HCT116 (cell line): Measurements from ENCODE around the gene PSMG1. TPM values are rescaled to one million over a fixed set of nuclear protein-coding genes. Genes with fewer than 3 reads are reported as not detected.
A peak's percentile ranks its signal among the peaks of the same experiment; 100 is the strongest.

ENCODE experiments used
- ATAC-seq: fragments of 200-7000 bp; cut with Tn5 transposase; 2 replicates; pipeline ENCODE4 v1.9.1; 2020; ENCODE audit warnings: mild to moderate bottlenecking, moderate library complexity
- BruUV-seq: library from RNA; stranded (reverse); fragments of 400-500 nt; replicated peaks from 2 replicates; lab custom pipeline; 2021; lab: Mats Ljungman, UMichigan
- CTCF ChIA-PET: fragments of 300-600 bp; sonication (Branson Sonifier 250); formaldehyde crosslinking; loops from one replicate; lab custom pipeline; 2021; ENCODE audit warnings: antibody characterized with exemption; lab: Charles Lee
- POLR2A ChIA-PET: fragments of 300-600, 350-600 bp; sonication (Branson Sonifier 250); formaldehyde crosslinking; loops from one replicate; lab custom pipeline; 2021; ENCODE audit warnings: antibody characterized with exemption; lab: Charles Lee
- RAD21 ChIA-PET, 2 experiments: fragments of 300-600 bp; sonication (Branson Sonifier 250); formaldehyde crosslinking; loops; one replicate each; lab custom pipeline; 2023; ENCODE audit warnings: low total read pairs in 2 of 2; ENCODE audit not compliant: uncharacterized antibody in 2 of 2, unreplicated experiment in 2 of 2, low non-redundant PET in 1 of 2; lab: Charles Lee
- DNase-seq: peaks from one replicate; pipeline ENCODE4 v3.0.0-alpha.2; 2010; ENCODE audit warnings: low read depth, low spot score
- H2AFZ ChIP-seq: fragments of 200-600 bp; shearing (Covaris generic), sonication (generic); 2 replicates; pipeline ENCODE4 v1.6.1; 2017; ENCODE audit warnings: low read depth, mixed run types, mixed read lengths, antibody characterized with exemption, low read length; ENCODE audit not compliant: poor library complexity, severe bottlenecking
- H3K27ac ChIP-seq: 2 replicates; pipeline ENCODE4 v1.5.1; 2012; ENCODE audit warnings: low read depth, low read length
- H3K27me3 ChIP-seq: fragments of 200-600 bp; sonication (generic); 2 replicates; pipeline ENCODE4 v1.6.1; 2016; ENCODE audit warnings: mixed run types, low read length, mixed read lengths; ENCODE audit not compliant: insufficient read depth
- H3K36me3 ChIP-seq, 2 experiments: fragments of 200-500 bp in 1 of 2; fragments of 200-600 bp in 1 of 2; sonication (Bioruptor generic) in 1 of 2; sonication (generic) in 1 of 2; 2 replicates each; pipeline versions ENCODE4 v1.5.1 to v1.6.1; 2014 to 2016; ENCODE audit warnings: low read length in 2 of 2, inconsistent platforms in 1 of 2, mixed read lengths in 1 of 2, mixed run types in 1 of 2; ENCODE audit not compliant: insufficient read depth in 2 of 2, control insufficient read depth in 1 of 2
- H3K4me1 ChIP-seq, 2 experiments: fragments of 200-600 bp in 1 of 2; sonication (generic) in 1 of 2; 2 replicates each; pipeline versions ENCODE4 v1.5.1 to v1.6.1; 2012 to 2017; ENCODE audit warnings: low read length in 2 of 2, inconsistent platforms in 1 of 2, mild to moderate bottlenecking in 1 of 2, mixed read lengths in 1 of 2, mixed run types in 1 of 2, moderate library complexity in 1 of 2; ENCODE audit not compliant: insufficient read depth in 2 of 2, control insufficient read depth in 1 of 2
- H3K4me2 ChIP-seq: fragments of 200-600 bp; sonication (generic); 2 replicates; pipeline ENCODE4 v1.6.1; 2017; ENCODE audit warnings: mixed run types, low read length, mixed read lengths
- H3K4me3 ChIP-seq, 2 experiments: fragments of 200-600 bp in 1 of 2; sonication (generic) in 1 of 2; replicated peaks in 1 of 2; 2 replicates each; pipeline ENCODE4 v1.5.1; 2011 to 2016; ENCODE audit warnings: low read length in 2 of 2, control low read depth in 1 of 2, low read depth in 1 of 2, mild to moderate bottlenecking in 1 of 2, mixed read lengths in 1 of 2, mixed run types in 1 of 2
- H3K79me2 ChIP-seq: fragments of 200-600 bp; sonication (generic); 2 replicates; pipeline ENCODE4 v1.6.1; 2017; ENCODE audit warnings: mild to moderate bottlenecking, mixed run types, low read length, moderate library complexity, mixed read lengths; ENCODE audit not compliant: insufficient read depth
- H3K9ac ChIP-seq: fragments of 200-600 bp; sonication (generic); 2 replicates; pipeline ENCODE4 v1.6.1; 2016; ENCODE audit warnings: low read length, mixed read lengths
- H3K9me2 ChIP-seq: fragments of 200-600 bp; sonication (generic), shearing (Covaris generic); 2 replicates; pipeline ENCODE4 v1.6.1; 2017; ENCODE audit warnings: mixed run types, mild to moderate bottlenecking, moderate library complexity; ENCODE audit not compliant: insufficient read depth
- H3K9me3 ChIP-seq, 2 experiments: fragments of 200-500 bp in 1 of 2; fragments of 200-600 bp in 1 of 2; sonication (Bioruptor generic) in 1 of 2; sonication (generic) in 1 of 2; 2 replicates each; pipeline ENCODE4 v1.6.1; 2014 to 2017; ENCODE audit warnings: low read length in 2 of 2, mixed read lengths in 2 of 2, inconsistent platforms in 1 of 2, low read depth in 1 of 2, mild to moderate bottlenecking in 1 of 2, mixed run types in 1 of 2, moderate library complexity in 1 of 2; ENCODE audit not compliant: control insufficient read depth in 1 of 2, insufficient read depth in 1 of 2
- H4K20me1 ChIP-seq: fragments of 200-600 bp; sonication (generic), shearing (Covaris generic); 2 replicates; pipeline ENCODE4 v1.6.1; 2017; ENCODE audit warnings: mixed run types, mild to moderate bottlenecking, moderate library complexity; ENCODE audit not compliant: insufficient read depth
- CEBPB ChIP-seq: IDR thresholded peaks from 2 replicates; pipeline ENCODE4 v1.6.1; 2012; ENCODE audit warnings: low read depth
- EGR1 ChIP-seq: IDR thresholded peaks from 2 replicates; pipeline ENCODE4 v1.6.1; 2012; ENCODE audit warnings: low read depth
- POLR2A ChIP-seq: IDR thresholded peaks from 2 replicates; pipeline ENCODE4 v1.7.0; 2011; ENCODE audit warnings: borderline replicate concordance; ENCODE audit not compliant: insufficient read depth, insufficient read length; ENCODE audit errors: extremely low read depth
- RAD21 ChIP-seq: IDR thresholded peaks from 2 replicates; pipeline ENCODE4 v1.6.1; 2012; ENCODE audit warnings: low read depth, mild to moderate bottlenecking
- ZNF274 ChIP-seq: fragments of 200-500 bp; sonication (Bioruptor generic); IDR thresholded peaks from 2 replicates; pipeline ENCODE4 v1.6.1; 2014; ENCODE audit warnings: mild to moderate bottlenecking, low read depth, low read length, inconsistent platforms
- intact Hi-C: fragments of 100-400 bp; cut with micrococcal nuclease; formaldehyde crosslinking; loops from 2 replicates; pipeline ENCODE4 v1.10.0; 2022
- total RNA-seq: library from RNA; stranded (reverse); gene quantifications from one replicate; pipeline ENCODE4 v1.2.1, GENCODE V29; 2021; ENCODE audit not compliant: unreplicated experiment
- TF ChIP-seq, protein P1 (sequence below), 3 experiments: fragments of 200-600 bp in 1 of 3; sonication (generic) in 1 of 3; IDR thresholded peaks in 2 of 3; conservative IDR thresholded peaks in 1 of 3; 2 replicates each; pipeline ENCODE4 v1.5.1; 2012 to 2017; ENCODE audit warnings: low read depth in 2 of 3, low read length in 2 of 3, antibody characterized with exemption in 1 of 3, borderline replicate concordance in 1 of 3, control low read depth in 1 of 3, mild to moderate bottlenecking in 1 of 3, mixed read lengths in 1 of 3, mixed run types in 1 of 3, moderate library complexity in 1 of 3; ENCODE audit not compliant: insufficient read depth in 1 of 3

Gene PSMG1
- total RNA-seq, 1 experiment from 2014 or later, result 83.7 TPM

DNA sequence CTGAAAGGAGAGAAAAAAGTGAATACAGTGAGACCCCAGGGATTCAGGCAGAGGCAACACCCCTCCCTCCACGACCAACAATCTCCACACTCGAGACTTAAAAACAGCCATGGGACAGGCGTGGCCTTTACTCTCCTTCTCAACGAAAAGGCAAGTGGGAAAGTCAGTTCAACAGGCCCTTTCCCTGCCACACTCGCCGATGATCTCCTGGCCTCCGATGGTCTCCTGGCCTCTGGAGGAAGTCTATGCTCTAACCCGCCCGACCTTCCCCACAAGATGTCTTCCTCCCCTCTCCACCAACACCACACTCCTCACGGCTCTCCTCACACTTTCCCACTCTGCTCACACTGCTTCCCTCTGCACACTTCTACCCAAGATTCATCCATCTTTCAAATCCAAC lies 7.6 kb downstream of the PSMG1 start:
- no peak overlapping the region for H3K4me3 ChIP-seq
- peaks cover 59% of the 10 kb centered on the region for H3K79me2 ChIP-seq
- POLR2A ChIA-PET, result no interaction called here
- intact Hi-C loops, result no loop called here
- no peak for TF ChIP-seq CEBPB
- TF ChIP-seq ZNF274, result no peak
- TF ChIP-seq EGR1, result no peak
- TF ChIP-seq, all 23 proteins: peak for 0
- ChIA-PET RAD21 (no interaction called here), CTCF (no interaction called here)
- ATAC-seq (no peak), DNase-seq (no peak)
- Histone ChIP-seq H3K36me3 (peaks cover 22 to 58% of the 10 kb centered on the region in 2 experiments; a peak in 3 of 4 replicates), H3K4me2 (no peak overlapping the region), H3K9me2 (no peaks in the 10 kb centered on the region), H3K9ac (no peak overlapping the region), H3K4me1 (no peaks in the 10 kb centered on the region), H2AFZ (no peak overlapping the region), H4K20me1 (peaks cover 3% of the 10 kb centered on the region; the same call in 1 of the 2 replicates), H3K27me3 (no peaks in the 10 kb centered on the region), H3K27ac (no peak overlapping the region), H3K9me3 (no peaks in the 10 kb centered on the region)
- no TSS peak for BruUV-seq

DNA sequence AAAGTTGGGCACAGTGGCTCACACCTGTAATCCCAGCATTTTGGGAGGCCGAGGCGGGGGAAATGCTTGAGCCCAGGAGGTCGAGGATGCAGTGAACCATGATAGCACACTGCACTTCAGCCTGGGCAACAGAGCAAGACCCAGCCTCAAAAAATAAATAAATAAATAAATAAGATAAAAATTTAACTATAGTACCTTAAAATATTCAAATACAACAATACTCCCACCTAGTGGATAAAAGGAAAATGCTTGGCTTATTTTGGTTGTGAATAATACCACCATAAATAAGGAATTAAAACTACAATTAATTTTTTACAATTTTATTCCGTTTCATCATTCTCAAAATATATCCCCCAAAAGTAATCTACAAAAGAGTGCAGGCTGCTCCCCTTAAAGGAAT lies 8.1 kb downstream of the PSMG1 start:
- no peak for ATAC-seq
- Histone ChIP-seq H3K9ac (no peak overlapping the region), H2AFZ (no peak overlapping the region), H3K9me2 (no peaks in the 10 kb centered on the region), H3K4me2 (no peak overlapping the region), H3K4me3 (no peak overlapping the region), H4K20me1 (peaks cover 3% of the 10 kb centered on the region; the same call in 1 of the 2 replicates), H3K4me1 (no peaks in the 10 kb centered on the region), H3K36me3 (peaks cover 22 to 54% of the 10 kb centered on the region in 2 experiments; a peak in 3 of 4 replicates), H3K79me2 (peaks cover 54% of the 10 kb centered on the region), H3K9me3 (no peaks in the 10 kb centered on the region), H3K27ac (no peak overlapping the region), H3K27me3 (no peaks in the 10 kb centered on the region)
- no peak for DNase-seq
- RAD21 ChIA-PET, result interaction anchor here in 1 of 2 experiments (0.7 kb wide), 1 partner anchor 506 kb away, joined by 3 read pairs; no protein-coding TSS in a partner anchor
- intact Hi-C loops, result no loop called here
- BruUV-seq, result no TSS peak
- POLR2A ChIA-PET, result no interaction called here
- TF ChIP-seq POLR2A (no peak), RAD21 (peak; percentile 36; the same call in 1 of the 2 replicates)
- TF ChIP-seq, protein P1, sequence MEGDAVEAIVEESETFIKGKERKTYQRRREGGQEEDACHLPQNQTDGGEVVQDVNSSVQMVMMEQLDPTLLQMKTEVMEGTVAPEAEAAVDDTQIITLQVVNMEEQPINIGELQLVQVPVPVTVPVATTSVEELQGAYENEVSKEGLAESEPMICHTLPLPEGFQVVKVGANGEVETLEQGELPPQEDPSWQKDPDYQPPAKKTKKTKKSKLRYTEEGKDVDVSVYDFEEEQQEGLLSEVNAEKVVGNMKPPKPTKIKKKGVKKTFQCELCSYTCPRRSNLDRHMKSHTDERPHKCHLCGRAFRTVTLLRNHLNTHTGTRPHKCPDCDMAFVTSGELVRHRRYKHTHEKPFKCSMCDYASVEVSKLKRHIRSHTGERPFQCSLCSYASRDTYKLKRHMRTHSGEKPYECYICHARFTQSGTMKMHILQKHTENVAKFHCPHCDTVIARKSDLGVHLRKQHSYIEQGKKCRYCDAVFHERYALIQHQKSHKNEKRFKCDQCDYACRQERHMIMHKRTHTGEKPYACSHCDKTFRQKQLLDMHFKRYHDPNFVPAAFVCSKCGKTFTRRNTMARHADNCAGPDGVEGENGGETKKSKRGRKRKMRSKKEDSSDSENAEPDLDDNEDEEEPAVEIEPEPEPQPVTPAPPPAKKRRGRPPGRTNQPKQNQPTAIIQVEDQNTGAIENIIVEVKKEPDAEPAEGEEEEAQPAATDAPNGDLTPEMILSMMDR (IDR thresholded peaks at IDR 0.05 in 2 of 3, conservative IDR thresholded peaks at IDR 0.05 in 1 of 3; ENCODE audit: borderline replicate concordance in 1 of 3, insufficient read depth in 1 of 3, low read depth in 2 of 3, low read length in 2 of 3), result peak; percentile 22 to 35 (median 25); a peak in 3 of 6 replicates
- CTCF ChIA-PET, result interaction anchor here (0.6 kb wide), 1 partner anchor 9 kb away, joined by 3 read pairs; no protein-coding TSS in a partner anchor
